CD4-positive, alpha-beta T cell treated with Interferon gamma for 1 hour (primary cell): ENCODE data around the gene HSD3B7.
"Not testable (repeated sequence)": the region's sequence is repeated elsewhere in the genome, so short reads cannot be mapped to it uniquely, and the experiment has no call there.

Experiments used
- DNase-seq: peaks from one replicate; pipeline ENCODE4 v3.0.0-alpha.2; 2020

HSD3B7 gene

GRCh38 chr16:31002250-31002700 is 17.3 kb downstream of the HSD3B7 start:
- DNase-seq: no peak

- no peak for DNase-seq
These were observed 17.9 kb downstream of the HSD3B7 start for GRCh38 chr16:31002862-31003341.

- DNase-seq: no peak
These were observed 18.7 kb downstream of the HSD3B7 start for GRCh38 chr16:31003744-31004143.

- DNase-seq: no peak
These were observed 19.7 kb downstream of the HSD3B7 start for GRCh38 chr16:31004658-31005057.

GRCh38 chr16:31005350-31006085 is 20.5 kb downstream of the HSD3B7 start:
- DNase-seq: no peak

GRCh38 chr16:31006086-31006385 is 21.0 kb downstream of the HSD3B7 start:
- DNase-seq: no peak

GRCh38 chr16:31006589-31006988 is 21.6 kb downstream of the HSD3B7 start:
- no peak for DNase-seq

GRCh38 chr16:31007684-31008083 is 22.7 kb downstream of the HSD3B7 start:
- no peak for DNase-seq

GRCh38 chr16:31008149-31008548 is 23.1 kb downstream of the HSD3B7 start:
- DNase-seq: no peak

- DNase-seq: no peak
These were observed 23.5 kb downstream of the HSD3B7 start for GRCh38 chr16:31008551-31008950.

- no peak for DNase-seq
These were observed 24.1 kb downstream of the HSD3B7 start for GRCh38 chr16:31009120-31009519.

- no peak for DNase-seq
These were observed 25.0 kb downstream of the HSD3B7 start for GRCh38 chr16:31009894-31010584.

- peak; percentile 58 for DNase-seq
These were observed 25.7 kb downstream of the HSD3B7 start, which contains the start of gene STX1B for GRCh38 chr16:31010585-31011325. TSS of gene STX1B (minus strand) at chr16:31010638. CDS start at chr16:31010396, 242 bp downstream.

GRCh38 chr16:31011815-31012214 is 26.8 kb downstream of the HSD3B7 start:
- DNase-seq: not testable (repeated sequence)

- not testable (repeated sequence) for DNase-seq
These were observed 28.3 kb downstream of the HSD3B7 start for GRCh38 chr16:31013292-31013691.

- no peak for DNase-seq
These were observed 31.0 kb downstream of the HSD3B7 start for GRCh38 chr16:31016018-31016417.

- not testable (repeated sequence) for DNase-seq
These were observed 32.7 kb downstream of the HSD3B7 start for GRCh38 chr16:31017756-31018155.

- DNase-seq: no peak
These were observed 35.5 kb downstream of the HSD3B7 start for GRCh38 chr16:31020536-31020935.

GRCh38 chr16:31022544-31023251 is 37.7 kb downstream of the HSD3B7 start:
- DNase-seq: no peak

- DNase-seq: no peak
These were observed 38.2 kb downstream of the HSD3B7 start for GRCh38 chr16:31023252-31023602.

GRCh38 chr16:31023627-31024226 is 38.7 kb downstream of the HSD3B7 start:
- DNase-seq: no peak

GRCh38 chr16:31025339-31025738 is 40.3 kb downstream of the HSD3B7 start:
- no peak for DNase-seq

GRCh38 chr16:31029272-31029671 is 44.3 kb downstream of the HSD3B7 start:
- DNase-seq: no peak
